A549 (cell line): Measurements from ENCODE around the gene PARP11. TPM values are rescaled to one million over a fixed set of nuclear protein-coding genes. Genes with fewer than 3 reads are reported as not detected.

Experiments
- ATAC-seq, 2 experiments: fragments of 200-7000 bp in 1 of 2; fragments of >200 bp in 1 of 2; cut with Nextera tagmentation in 1 of 2; cut with Tn5 transposase in 1 of 2; 3 replicates each; pipeline versions ENCODE4 v1.8.0 to v1.9.1; 2018 to 2020; ENCODE audit warnings: mild to moderate bottlenecking in 1 of 2, moderate library complexity in 1 of 2
- CTCF ChIA-PET: fragments of 300-600 bp; sonication (Branson Sonifier 250); formaldehyde crosslinking; extraction: SDS; loops from one replicate; lab custom pipeline; 2021; ENCODE audit warnings: antibody characterized with exemption, inconsistent platforms; lab: Yijun Ruan, JAX
- POLR2A ChIA-PET: fragments of 350-600 bp; formaldehyde crosslinking; extraction: SDS; loops from one replicate; lab custom pipeline; 2021; ENCODE audit warnings: antibody characterized with exemption, inconsistent platforms; lab: Yijun Ruan, JAX
- DNase-seq, 2 experiments: peaks; one replicate each; pipeline versions ENCODE4 v3.0.0 to v3.0.0-alpha.2; 2011 to 2016; ENCODE audit warnings: low read depth in 1 of 2, low spot score in 1 of 2
- FAIRE-seq: peaks from 2 replicates; lab custom pipeline; 2011; peaks lifted over from hg19 to GRCh38; lab: Jason Lieb, UNC
- H3K27ac ChIP-seq, 2 experiments: fragments of >200 bp; sonication (Bioruptor Twin); formaldehyde crosslinking; 3 replicates each; pipeline ENCODE4 v1.5.1; 2016 to 2017
- H3K4me1 ChIP-seq: fragments of >200 bp; sonication (Bioruptor Twin); formaldehyde crosslinking; 3 replicates; pipeline ENCODE4 v1.6.1; 2016
- H3K4me2 ChIP-seq: fragments of >200 bp; sonication (Bioruptor Twin); formaldehyde crosslinking; 3 replicates; pipeline ENCODE4 v1.6.1; 2016
- H3K4me3 ChIP-seq: fragments of >200 bp; sonication (Bioruptor Twin); formaldehyde crosslinking; 3 replicates; pipeline ENCODE4 v1.5.1; 2016
- H3K9me3 ChIP-seq: fragments of >200 bp; sonication (Bioruptor Twin); formaldehyde crosslinking; 3 replicates; pipeline ENCODE4 v1.6.1; 2016
- CBX8 ChIP-seq: fragments of 200-600 bp; sonication (generic); IDR thresholded peaks from 2 replicates; pipeline ENCODE4 v1.6.1; 2016
- EHMT2 ChIP-seq: fragments of 200-600 bp; sonication (generic); IDR thresholded peaks from 2 replicates; pipeline ENCODE4 v1.6.1; 2016; ENCODE audit warnings: antibody characterized with exemption, low read depth, mild to moderate bottlenecking, moderate library complexity
- HOXB13 ChIP-seq: fragments of 250-450 bp; sonication (Bioruptor Pico); IDR thresholded peaks from 2 replicates; pipeline ENCODE4 v1.5.0; 2020; ENCODE audit warnings: low read depth, mild to moderate bottlenecking, moderate library complexity
- JUN ChIP-seq, 2 experiments: fragments of >200 bp; sonication (Bioruptor Twin); formaldehyde crosslinking; IDR thresholded peaks; 2 replicates in 1 of 2; 3 replicates in 1 of 2; pipeline ENCODE4 v1.6.1; 2016 to 2017
- RFX5 ChIP-seq: fragments of 450-650 bp; IDR thresholded peaks from 2 replicates; pipeline ENCODE4 v1.7.1; 2014; ENCODE audit warnings: antibody characterized with exemption, mild to moderate bottlenecking, moderate library complexity
- WGBS: methylation state at CpG from one replicate; pipeline ENCODE4 v1.1.6; 2017; ENCODE audit errors: missing lambda C conversion rate; 5-methylcytosine and 5-hydroxymethylcytosine counted together
- polyA plus RNA-seq, 4 experiments: library from polyadenylated mRNA; depleted of rRNA in 3 of 4; stranded (reverse); fragments of >200 nt; fragmentation: RNase III in 1 of 4; extraction: RNeasy Plus Mini Kit Qiagen cat#74134 plus additional on column Dnase treatment in 1 of 4; gene quantifications; 2 replicates in 3 of 4; 3 replicates in 1 of 4; pipeline ENCODE4 v1.2.3, GENCODE V29; 2011 to 2017

PARP11 gene
- polyA plus RNA-seq, 2 of the 4 experiments (the other 2 are of a cell fraction) = 2.1 to 6.7 TPM

DNA sequence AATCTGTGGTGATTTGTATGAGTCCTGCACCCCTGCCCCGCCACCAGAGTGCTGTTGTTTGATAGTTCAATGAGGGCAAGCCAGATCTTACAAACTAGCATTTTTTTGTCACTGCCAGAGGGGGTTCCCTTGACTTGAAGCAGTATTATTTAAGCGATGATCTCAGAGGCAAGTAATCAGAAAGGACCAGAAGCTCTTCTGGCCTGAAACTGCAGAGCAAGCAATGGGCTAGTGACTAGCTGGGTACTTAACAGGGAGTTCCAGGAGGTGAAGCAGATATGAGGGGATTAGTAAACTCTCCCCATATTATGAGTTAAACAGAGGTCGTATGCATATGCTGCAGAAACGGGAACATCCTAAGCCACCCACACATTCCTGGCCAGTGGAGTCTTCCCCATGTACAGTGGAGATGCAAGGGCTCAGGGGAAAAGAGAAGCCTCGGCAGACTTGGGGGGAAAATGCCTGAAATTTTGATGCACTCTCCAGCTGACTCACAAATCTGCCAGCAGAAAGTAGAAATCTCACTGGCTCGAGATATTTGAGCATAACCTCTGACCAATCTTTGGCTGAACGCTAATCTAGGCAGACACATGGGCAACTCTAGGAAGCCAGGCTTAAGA is 112.0 kb downstream of the PARP11 start:
- H3K4me2 ChIP-seq = no peak overlapping the region
- 43% methylated on average over 7 of the region's 7 CpGs for WGBS
- FAIRE-seq (no peak), DNase-seq (no peak), ATAC-seq (no peak)
- no peak overlapping the region for H3K27ac ChIP-seq
- H3K9me3 ChIP-seq = no peaks in the 10 kb centered on the region; the same call in 2 of the 3 replicates
- no peaks in the 10 kb centered on the region for H3K4me1 ChIP-seq
- no peak for TF ChIP-seq JUN (IDR thresholded peaks at IDR 0.05)
- no peak for TF ChIP-seq HOXB13 (CRISPR knock-in tag)
- no peak overlapping the region for H3K4me3 ChIP-seq
- ChIA-PET CTCF (no interaction called here), POLR2A (no interaction called here)

GRCh38 chr12:3759878-3760277 is 113.3 kb downstream of the PARP11 start:
- DNase-seq = no peak
- ChIA-PET POLR2A (interaction anchor here (0.6 kb wide), 1 partner anchor 36 kb away, joined by 6 read pairs; no protein-coding TSS in a partner anchor), CTCF (no interaction called here)
- ATAC-seq = no peak
- no peak for FAIRE-seq
- H3K4me2 ChIP-seq = no peak overlapping the region
- no peaks in the 10 kb centered on the region for H3K4me1 ChIP-seq
- WGBS = 0% methylated on average over 2 of the region's 2 CpGs
- H3K27ac ChIP-seq = no peak overlapping the region
- no peaks in the 10 kb centered on the region; the same call in 2 of the 3 replicates for H3K9me3 ChIP-seq
- TF ChIP-seq CBX8 (no peak), EHMT2 (no peak), RFX5 (no peak)
- H3K4me3 ChIP-seq = no peak overlapping the region

Other genes with a start within 250 kb of the PARP11 start
- 3.3 and 3.8 TPM in 2 replicates for gene CRACR2A, start 120.3 kb downstream of the PARP11 start, polyA plus RNA-seq (2011; rRNA removed)
- 1.1 to 1.8 TPM (median 1.6 TPM) in 3 replicates for gene CRACR2A, start 120.3 kb downstream of the PARP11 start, polyA plus RNA-seq (2017; fragmentation: RNase III; extraction: RNeasy Plus Mini Kit Qiagen cat#74134 plus additional on column Dnase treatment)